HepG2 (cell line): ENCODE measurements around the gene CCDC116. TPM values are rescaled to one million over a fixed set of nuclear protein-coding genes. Genes with fewer than 3 reads are reported as not detected.

Source experiments
- GATA4 ChIP-seq: sonication (generic); IDR thresholded peaks from 2 replicates; pipeline ENCODE4 v1.6.1; 2016; ENCODE audit warnings: antibody characterized with exemption, low read depth, borderline replicate concordance
- HES4 ChIP-seq: sonication (generic); formaldehyde crosslinking; IDR thresholded peaks from 2 replicates; pipeline ENCODE4 v1.9.0; 2021; ENCODE audit warnings: mild to moderate bottlenecking, missing genetic modification reagents, borderline replicate concordance
- HNRNPH1 ChIP-seq: fragments of 200-400 bp; formaldehyde crosslinking; optimal IDR thresholded peaks from 2 replicates; pipeline ENCODE3; 2017; ENCODE audit warnings: mild to moderate bottlenecking, low read depth, low read length
- MBD4 ChIP-seq: IDR thresholded peaks from 2 replicates; pipeline ENCODE4 v1.6.1; 2012; ENCODE audit warnings: low read length, inconsistent platforms, borderline replicate concordance
- NR2F2 ChIP-seq: IDR thresholded peaks from 2 replicates; pipeline ENCODE4 v1.6.1; 2012; ENCODE audit warnings: low read depth, inconsistent platforms, borderline replicate concordance
- PBX3 ChIP-seq: sonication (generic); formaldehyde crosslinking; IDR thresholded peaks from 2 replicates; pipeline ENCODE4 v1.8.1; 2023; ENCODE audit warnings: missing genetic modification reagents, inconsistent platforms, borderline replicate concordance
- RNF2 ChIP-seq: fragments of 450-650 bp; conservative IDR thresholded peaks from 2 replicates; pipeline ENCODE4 v1.6.1; 2016; ENCODE audit warnings: low read depth
- SKIL ChIP-seq: sonication (generic); formaldehyde crosslinking; IDR thresholded peaks from 2 replicates; pipeline ENCODE4 v1.8.0; 2022; ENCODE audit warnings: missing genetic modification reagents, mild to moderate bottlenecking, moderate library complexity, borderline replicate concordance
- TCF7 ChIP-seq: sonication (generic); IDR thresholded peaks from 2 replicates; pipeline ENCODE4 v1.6.1; 2016; ENCODE audit warnings: antibody characterized with exemption, low read depth
- ZFAT ChIP-seq: sonication (generic); formaldehyde crosslinking; conservative IDR thresholded peaks from 2 replicates; pipeline ENCODE4 v1.8.1; 2023; ENCODE audit warnings: missing genetic modification reagents, inconsistent platforms
- ZNF225 ChIP-seq: sonication (generic); formaldehyde crosslinking; IDR thresholded peaks from 2 replicates; pipeline ENCODE4 v1.4.0; 2020; ENCODE audit warnings: mild to moderate bottlenecking, missing genetic modification reagents
- ZNF3 ChIP-seq: IDR thresholded peaks from 2 replicates; pipeline ENCODE4 v1.7.0; 2017; ENCODE audit warnings: inconsistent platforms
- ZNF30 ChIP-seq: sonication (generic); formaldehyde crosslinking; IDR thresholded peaks from 2 replicates; pipeline ENCODE4 v1.5.0; 2020; ENCODE audit warnings: mild to moderate bottlenecking, missing genetic modification reagents
- ZNF335 ChIP-seq: sonication (generic); formaldehyde crosslinking; IDR thresholded peaks from 2 replicates; pipeline ENCODE4 v1.4.0; 2020; ENCODE audit warnings: missing genetic modification reagents
- ZNF607 ChIP-seq: sonication (generic); formaldehyde crosslinking; IDR thresholded peaks from 2 replicates; pipeline ENCODE4 v1.5.1; 2020; ENCODE audit warnings: missing genetic modification reagents, mild to moderate bottlenecking, borderline replicate concordance
- ZNF761 ChIP-seq: sonication (generic); formaldehyde crosslinking; conservative IDR thresholded peaks from 2 replicates; pipeline ENCODE4 v1.4.0; 2020; ENCODE audit warnings: mild to moderate bottlenecking, missing genetic modification reagents
- ZNF770 ChIP-seq: sonication (generic); formaldehyde crosslinking; IDR thresholded peaks from 2 replicates; pipeline ENCODE4 v1.5.0; 2020; ENCODE audit warnings: mild to moderate bottlenecking, missing genetic modification reagents
- ZNF788 ChIP-seq: sonication (generic); formaldehyde crosslinking; IDR thresholded peaks from 2 replicates; pipeline ENCODE4 v1.5.0; 2020; ENCODE audit warnings: mild to moderate bottlenecking, missing genetic modification reagents, borderline replicate concordance
- ZNF800 ChIP-seq: sonication (generic); formaldehyde crosslinking; IDR thresholded peaks from 2 replicates; pipeline ENCODE4 v1.4.0; 2020; ENCODE audit warnings: missing genetic modification reagents
- polyA plus RNA-seq, 8 experiments: library from polyadenylated mRNA; depleted of rRNA in 3 of 8; stranded (reverse) in 7 of 8; unstranded in 1 of 8; fragments of >200 nt; fragmentation: Illumina TruSeq in 4 of 8; extraction: Trizol in 4 of 8; gene quantifications; 2 replicates each; pipeline versions ENCODE4 v1.2.1 to v1.2.3, GENCODE V29; 2011 to 2016; ENCODE audit warnings: low read depth in 4 of 8, missing spikeins in 1 of 8, mixed read lengths in 1 of 8; ENCODE audit not compliant: insufficient read depth in 1 of 8
- total RNA-seq, 5 experiments: library from RNA; depleted of rRNA; stranded (reverse); fragments of >200 nt; fragmentation: Illumina TruSeq; extraction: Trizol; gene quantifications; 2 replicates each; pipeline ENCODE4 v1.2.3, GENCODE V29; 2016; ENCODE audit warnings: low read depth in 1 of 5
- TF ChIP-seq, protein P1 (sequence below): sonication (generic); formaldehyde crosslinking; IDR thresholded peaks from 2 replicates; pipeline ENCODE4 v1.4.0; 2020; ENCODE audit warnings: mild to moderate bottlenecking, low read depth, missing genetic modification reagents

The CCDC116 gene
- total and polyA plus RNA-seq, 2 of the 13 experiments (the other 11 are each of a cell fraction or from before 2014, with no cell fraction given): 0.15 to 0.33 TPM

GRCh38 chr22:21629255-21630149, 3.1 kb upstream of the CCDC116 start, which contains the start of gene YDJC (continued):
- TF ChIP-seq, protein P1, sequence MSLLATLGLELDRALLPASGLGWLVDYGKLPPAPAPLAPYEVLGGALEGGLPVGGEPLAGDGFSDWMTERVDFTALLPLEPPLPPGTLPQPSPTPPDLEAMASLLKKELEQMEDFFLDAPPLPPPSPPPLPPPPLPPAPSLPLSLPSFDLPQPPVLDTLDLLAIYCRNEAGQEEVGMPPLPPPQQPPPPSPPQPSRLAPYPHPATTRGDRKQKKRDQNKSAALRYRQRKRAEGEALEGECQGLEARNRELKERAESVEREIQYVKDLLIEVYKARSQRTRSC (CRISPR knock-in tag): peak; percentile 68; the same call in 1 of the 2 replicates
- TF ChIP-seq ZNF788: peak; percentile 46; the same call in 1 of the 2 replicates
- 0 out of 2 replicates have a peak, but pooled peaks have one; percentile 47 for TF ChIP-seq ZNF800 (CRISPR knock-in tag)
- peak; percentile 72; the same call in 1 of the 2 replicates for TF ChIP-seq ZNF225
- peak; percentile 67 for TF ChIP-seq ZNF770 (CRISPR knock-in tag)
- peak; percentile 75; the same call in 1 of the 2 replicates for TF ChIP-seq ZFAT
- TF ChIP-seq HES4 (CRISPR knock-in tag): peak; percentile 44; the same call in 1 of the 2 replicates
- TF ChIP-seq ZNF3: peak; percentile 70; the same call in 1 of the 2 replicates
- no peak for TF ChIP-seq MBD4
- TF ChIP-seq PBX3: 0 out of 2 replicates have a peak, but pooled peaks have one; percentile 51
- no peak for TF ChIP-seq NR2F2
- TF ChIP-seq ZNF30 (CRISPR knock-in tag): peak; percentile 49; the same call in 1 of the 2 replicates
- no peak for TF ChIP-seq HNRNPH1
- peak; percentile 73; the same call in 1 of the 2 replicates for TF ChIP-seq SKIL (CRISPR knock-in tag)
- peak; percentile 84 for TF ChIP-seq ZNF335 (CRISPR knock-in tag)
- TF ChIP-seq TCF7: no peak; the same call in 1 of the 2 replicates
- TF ChIP-seq RNF2: 0 out of 2 replicates have a peak, but pooled peaks have one; percentile 72
- TF ChIP-seq GATA4: 0 out of 2 replicates have a peak, but pooled peaks have one; percentile 65
- no peak for TF ChIP-seq ZNF607
- TF ChIP-seq ZNF761 (CRISPR knock-in tag): peak; percentile 78
